ENCODE measurements around the gene NUTM2D. TPM values are rescaled to one million over a fixed set of nuclear protein-coding genes. Genes with fewer than 3 reads are reported as not detected.
"Not testable (repeated sequence)": the region's sequence is repeated elsewhere in the genome, so short reads cannot be mapped to it uniquely, and the experiment has no call there.

The NUTM2D gene
- total and polyA plus RNA-seq, 4 donors = 0.21 to 2.8 (median 1.6) TPM

GRCh38 chr10:87342711-87343258 lies 14.8 kb upstream of the NUTM2D start:
- TF ChIP-seq CTCF (IDR thresholded peaks at IDR 0.05; ENCODE audit: low read depth, low read length, missing input control) (peak; percentile 31), RAD21 (IDR thresholded peaks at IDR 0.05) (peak; percentile 35 to 46)
- not testable (repeated sequence) for H3K4me1 ChIP-seq (ENCODE audit: control insufficient read depth in 4 of 4, insufficient read depth in 4 of 4, low read length in 3 of 4); H3K36me3 ChIP-seq (ENCODE audit: control insufficient read depth in 4 of 4, insufficient read depth in 3 of 4, low read depth in 1 of 4, low read length in 3 of 4); H3K9ac ChIP-seq (ENCODE audit: low read depth in 1 of 2, low read length in 2 of 2); H3K9me3 ChIP-seq (ENCODE audit: control insufficient read depth in 4 of 4, low read length in 3 of 4); H3K27me3 ChIP-seq (ENCODE audit: control insufficient read depth in 4 of 4, insufficient read depth in 4 of 4, low read length in 3 of 4)
- H3K4me3 ChIP-seq (ENCODE audit: low read depth in 1 of 3, low read length in 3 of 3) = peak overlapping the region in 2 of 3 donors; percentile 37 to 44
- WGBS = under 1% methylated on average over 53 of the region's 65 CpGs
- DNase-seq (ENCODE audit: low spot score) = peak; percentile 70
- peak overlapping the region; percentile 80 to 88 for H3K27ac ChIP-seq (ENCODE audit: low read depth in 1 of 2, low read length in 2 of 2)

DNA sequence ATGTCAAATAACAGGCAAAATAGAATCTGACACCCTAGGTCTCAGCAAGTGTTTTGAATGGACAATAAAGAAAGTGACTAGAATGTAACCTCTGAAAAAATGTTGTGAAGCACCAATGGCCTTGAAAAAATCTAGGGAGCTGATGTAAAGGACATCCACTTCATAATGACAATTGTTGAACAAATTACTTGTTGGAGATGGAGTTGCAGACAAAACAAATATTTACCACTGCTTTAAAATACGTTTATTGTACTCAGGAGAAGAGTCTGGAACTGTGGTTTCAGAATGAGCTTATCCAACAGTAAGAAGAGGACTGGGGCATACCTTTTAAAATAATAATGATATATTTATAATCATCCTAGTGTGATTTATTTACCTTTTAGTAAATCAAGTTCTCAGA lies 11.8 kb upstream of the NUTM2D start:
- not testable (repeated sequence) for H3K4me3 ChIP-seq (ENCODE audit: low read depth in 1 of 3, low read length in 3 of 3); DNase-seq (ENCODE audit: low spot score); H3K36me3 ChIP-seq (ENCODE audit: control insufficient read depth in 4 of 4, insufficient read depth in 3 of 4, low read depth in 1 of 4, low read length in 3 of 4); H3K9me3 ChIP-seq (ENCODE audit: control insufficient read depth in 4 of 4, low read length in 3 of 4); H3K27me3 ChIP-seq (ENCODE audit: control insufficient read depth in 4 of 4, insufficient read depth in 4 of 4, low read length in 3 of 4); H3K27ac ChIP-seq (ENCODE audit: low read depth in 1 of 2, low read length in 2 of 2); H3K9ac ChIP-seq (ENCODE audit: low read depth in 1 of 2, low read length in 2 of 2); H3K4me1 ChIP-seq (ENCODE audit: control insufficient read depth in 4 of 4, insufficient read depth in 4 of 4, low read length in 3 of 4)
- 19% methylated on average over 1 of the region's 1 CpG for WGBS

DNA sequence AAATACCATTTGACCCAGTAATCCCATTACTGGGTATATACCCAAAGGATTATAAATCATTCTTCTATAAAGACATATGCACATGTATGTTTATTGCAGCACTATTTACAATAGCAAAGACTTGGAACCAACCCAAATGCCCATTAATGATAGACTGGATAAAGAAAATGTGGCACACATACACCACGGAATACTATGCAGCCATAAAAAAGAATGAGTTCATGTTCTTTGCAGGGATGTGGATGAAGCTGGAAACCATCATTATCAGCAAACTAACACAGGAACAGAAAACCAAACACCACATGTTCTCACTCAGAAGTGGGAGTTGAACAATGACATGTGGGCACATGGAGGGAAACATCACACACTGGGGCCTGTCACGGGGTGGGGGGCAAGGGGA lies 7.4 kb upstream of the NUTM2D start:
- 91% methylated on average over 2 of the region's 2 CpGs for WGBS
- not testable (repeated sequence) for H3K36me3 ChIP-seq (ENCODE audit: control insufficient read depth in 4 of 4, insufficient read depth in 3 of 4, low read depth in 1 of 4, low read length in 3 of 4)

DNA sequence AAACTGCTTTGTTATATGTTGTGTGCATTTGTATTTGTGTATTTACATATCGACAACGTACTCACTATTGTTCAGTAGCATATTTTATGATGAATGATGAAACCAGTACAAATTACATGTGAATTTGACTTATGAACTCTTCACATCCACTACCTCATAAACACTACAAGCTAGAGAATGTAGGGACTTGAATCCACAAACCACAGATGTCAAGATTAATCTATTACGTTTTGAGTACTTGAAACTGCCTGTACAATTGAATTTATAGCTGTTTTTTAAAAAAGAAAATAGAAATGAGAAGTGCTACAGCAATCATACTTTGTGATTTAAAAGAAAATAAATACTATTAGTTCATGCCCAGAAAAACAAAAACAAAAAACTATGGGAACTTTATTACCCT lies 4.7 kb upstream of the NUTM2D start:
- H3K4me1 ChIP-seq (ENCODE audit: control insufficient read depth in 4 of 4, insufficient read depth in 4 of 4, low read length in 3 of 4); H3K36me3 ChIP-seq (ENCODE audit: control insufficient read depth in 4 of 4, insufficient read depth in 3 of 4, low read depth in 1 of 4, low read length in 3 of 4); H3K27me3 ChIP-seq (ENCODE audit: control insufficient read depth in 4 of 4, insufficient read depth in 4 of 4, low read length in 3 of 4); H3K9ac ChIP-seq (ENCODE audit: low read depth in 1 of 2, low read length in 2 of 2); H3K27ac ChIP-seq (ENCODE audit: low read depth in 1 of 2, low read length in 2 of 2); H3K9me3 ChIP-seq (ENCODE audit: control insufficient read depth in 4 of 4, low read length in 3 of 4); DNase-seq (ENCODE audit: low spot score); H3K4me3 ChIP-seq (ENCODE audit: low read depth in 1 of 3, low read length in 3 of 3): not testable (repeated sequence)
- WGBS = 87% methylated on average over 3 of the region's 3 CpGs

More for the DNA sequence above, 7.4 kb upstream of the NUTM2D start:
- not testable (repeated sequence) for H3K27ac ChIP-seq (ENCODE audit: low read depth in 1 of 2, low read length in 2 of 2); DNase-seq (ENCODE audit: low spot score); H3K9me3 ChIP-seq (ENCODE audit: control insufficient read depth in 4 of 4, low read length in 3 of 4); H3K4me3 ChIP-seq (ENCODE audit: low read depth in 1 of 3, low read length in 3 of 3); H3K9ac ChIP-seq (ENCODE audit: low read depth in 1 of 2, low read length in 2 of 2); H3K4me1 ChIP-seq (ENCODE audit: control insufficient read depth in 4 of 4, insufficient read depth in 4 of 4, low read length in 3 of 4); H3K27me3 ChIP-seq (ENCODE audit: control insufficient read depth in 4 of 4, insufficient read depth in 4 of 4, low read length in 3 of 4)

DNA sequence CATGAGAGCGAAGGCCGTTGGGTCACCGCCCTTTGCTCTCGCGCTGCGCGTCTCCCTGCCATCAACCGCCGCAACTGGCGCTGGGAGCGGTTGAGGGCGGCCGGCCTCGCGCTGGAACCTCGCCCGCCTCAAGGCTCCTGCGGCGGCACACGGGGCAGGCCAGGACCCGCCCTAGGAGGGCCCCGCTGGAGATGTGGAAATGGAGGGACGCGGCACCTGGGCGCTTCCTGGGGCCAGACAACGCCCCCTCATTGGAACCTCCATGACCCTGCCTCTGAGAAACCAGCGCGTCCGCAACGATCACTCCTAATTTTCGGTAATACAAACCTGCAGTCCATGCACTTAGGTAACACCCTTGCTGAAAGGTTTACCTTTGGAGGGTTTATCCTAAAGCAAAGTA lies 2.4 kb upstream of the NUTM2D start:
- not testable (repeated sequence) for H3K4me3 ChIP-seq (ENCODE audit: low read depth in 1 of 3, low read length in 3 of 3); H3K36me3 ChIP-seq (ENCODE audit: control insufficient read depth in 4 of 4, insufficient read depth in 3 of 4, low read depth in 1 of 4, low read length in 3 of 4); H3K9me3 ChIP-seq (ENCODE audit: control insufficient read depth in 4 of 4, low read length in 3 of 4); H3K9ac ChIP-seq (ENCODE audit: low read depth in 1 of 2, low read length in 2 of 2); DNase-seq (ENCODE audit: low spot score); H3K27me3 ChIP-seq (ENCODE audit: control insufficient read depth in 4 of 4, insufficient read depth in 4 of 4, low read length in 3 of 4); H3K27ac ChIP-seq (ENCODE audit: low read depth in 1 of 2, low read length in 2 of 2); H3K4me1 ChIP-seq (ENCODE audit: control insufficient read depth in 4 of 4, insufficient read depth in 4 of 4, low read length in 3 of 4)
- 88% methylated on average over 15 of the region's 31 CpGs for WGBS

- H3K9ac ChIP-seq (ENCODE audit: low read depth in 1 of 2, low read length in 2 of 2); H3K27ac ChIP-seq (ENCODE audit: low read depth in 1 of 2, low read length in 2 of 2); H3K4me3 ChIP-seq (ENCODE audit: low read depth in 1 of 3, low read length in 3 of 3); DNase-seq (ENCODE audit: low spot score); H3K27me3 ChIP-seq (ENCODE audit: control insufficient read depth in 4 of 4, insufficient read depth in 4 of 4, low read length in 3 of 4); H3K4me1 ChIP-seq (ENCODE audit: control insufficient read depth in 4 of 4, insufficient read depth in 4 of 4, low read length in 3 of 4); H3K9me3 ChIP-seq (ENCODE audit: control insufficient read depth in 4 of 4, low read length in 3 of 4); H3K36me3 ChIP-seq (ENCODE audit: control insufficient read depth in 4 of 4, insufficient read depth in 3 of 4, low read depth in 1 of 4, low read length in 3 of 4): not testable (repeated sequence)
- WGBS = 95% methylated on average over 1 of the region's 3 CpGs
These were observed 615 bp downstream of the NUTM2D start for GRCh38 chr10:87358159-87358558.

GRCh38 chr10:87369514-87370112 lies 12.1 kb downstream of the NUTM2D start:
- DNase-seq (ENCODE audit: low spot score) = not testable (repeated sequence)
- WGBS = 91% methylated on average over 6 of the region's 9 CpGs

GRCh38 chr10:87374091-87374490 lies 16.5 kb downstream of the NUTM2D start:
- not testable (repeated sequence) for H3K9ac ChIP-seq (ENCODE audit: low read depth in 1 of 2, low read length in 2 of 2); H3K4me1 ChIP-seq (ENCODE audit: control insufficient read depth in 4 of 4, insufficient read depth in 4 of 4, low read length in 3 of 4); DNase-seq (ENCODE audit: low spot score); H3K27ac ChIP-seq (ENCODE audit: low read depth in 1 of 2, low read length in 2 of 2); H3K27me3 ChIP-seq (ENCODE audit: control insufficient read depth in 4 of 4, insufficient read depth in 4 of 4, low read length in 3 of 4); H3K9me3 ChIP-seq (ENCODE audit: control insufficient read depth in 4 of 4, low read length in 3 of 4); H3K36me3 ChIP-seq (ENCODE audit: control insufficient read depth in 4 of 4, insufficient read depth in 3 of 4, low read depth in 1 of 4, low read length in 3 of 4); H3K4me3 ChIP-seq (ENCODE audit: low read depth in 1 of 3, low read length in 3 of 3)
- WGBS = 90% methylated on average over 1 of the region's 1 CpG

More at GRCh38 chr10:87369514-87370112, 12.1 kb downstream of the NUTM2D start:
- not testable (repeated sequence) for H3K9me3 ChIP-seq (ENCODE audit: control insufficient read depth in 4 of 4, low read length in 3 of 4); H3K36me3 ChIP-seq (ENCODE audit: control insufficient read depth in 4 of 4, insufficient read depth in 3 of 4, low read depth in 1 of 4, low read length in 3 of 4); H3K27me3 ChIP-seq (ENCODE audit: control insufficient read depth in 4 of 4, insufficient read depth in 4 of 4, low read length in 3 of 4); H3K4me1 ChIP-seq (ENCODE audit: control insufficient read depth in 4 of 4, insufficient read depth in 4 of 4, low read length in 3 of 4); H3K9ac ChIP-seq (ENCODE audit: low read depth in 1 of 2, low read length in 2 of 2); H3K27ac ChIP-seq (ENCODE audit: low read depth in 1 of 2, low read length in 2 of 2); H3K4me3 ChIP-seq (ENCODE audit: low read depth in 1 of 3, low read length in 3 of 3)
